Adrenal gland (tissue), 12 donors: ENCODE data around the gene SCP2. TPM values are rescaled to one million over a fixed set of nuclear protein-coding genes. Genes with fewer than 3 reads are reported as not detected.

Source experiments
- DNase-seq, 7 donors: peaks; one replicate each; pipeline ENCODE4 v3.0.0-alpha.2; 2019 to 2020
- H3K27ac ChIP-seq, 5 donors: fragments of 200-600 bp; sonication (generic) in 4 of 5; 1 replicate in 3 of 5; 2 replicates in 2 of 5; pipeline versions ENCODE4 v1.5.1 to v1.8.0; 2016 to 2020; ENCODE audit warnings: mild to moderate bottlenecking in 1 of 5
- H3K27me3 ChIP-seq: fragments of 200-600 bp; 2 replicates; pipeline ENCODE4 v1.8.0; 2021
- H3K36me3 ChIP-seq, 2 donors: fragments of 200-600 bp; replicated peaks in 1 of 2; 1 replicate in 1 of 2; 2 replicates in 1 of 2; pipeline versions ENCODE4 v1.5.1 to v1.8.0; 2018 to 2022
- H3K4me1 ChIP-seq, 2 donors: fragments of 200-600 bp; replicated peaks in 1 of 2; 1 replicate in 1 of 2; 2 replicates in 1 of 2; pipeline versions ENCODE4 v1.5.1 to v1.8.0; 2018 to 2021
- H3K4me3 ChIP-seq, 4 donors: fragments of 200-600 bp; sonication (generic) in 3 of 4; one replicate each; pipeline ENCODE4 v1.5.1; 2016 to 2018
- H3K9me3 ChIP-seq, 3 donors: fragments of 200-600 bp; sonication (generic) in 1 of 3; replicated peaks in 1 of 3; 1 replicate in 2 of 3; 2 replicates in 1 of 3; pipeline versions ENCODE4 v1.5.1 to v1.8.0; 2016 to 2021
- POLR2A ChIP-seq, 2 donors: fragments of 450-650 bp; IDR thresholded peaks; one replicate each; pipeline ENCODE4 v1.6.1; 2017; ENCODE audit warnings: antibody characterized with exemption in 2 of 2, mild to moderate bottlenecking in 2 of 2, moderate library complexity in 1 of 2
- WGBS, 4 donors: extraction: QIAGEN DNeasy Blood & Tissue Kit in 2 of 4; methylation state at CpG; one replicate each; pipeline versions ENCODE4 v1.1.5 to v1.1.7; 2013 to 2017; 5-methylcytosine and 5-hydroxymethylcytosine counted together
- intact Hi-C, 2 donors: fragments of 100-400 bp; cut with DNase I; formaldehyde crosslinking; loops; one replicate each; pipeline versions ENCODE4 v1.14.1 to v1.15.0; 2022 to 2023
- microRNA counts, 2 donors: library from miRNA; unstranded; fragments of <30 nt; microRNA quantifications; one replicate each; lab custom pipeline; 2016
- microRNA-seq, 3 donors: library from miRNA; unstranded; fragments of <30 nt; microRNA quantifications; one replicate each; pipeline ENCODE4, GENCODE V29; 2017 to 2020
- polyA plus RNA-seq, 3 donors: library from polyadenylated mRNA; stranded (reverse); fragments of 200-250 nt in 2 of 3; fragments of 350-450 nt in 1 of 3; fragmentation: Illumina TruSeq in 1 of 3; extraction: RNeasy Lipid Tissue Mini Kit (QIAGEN cat#74804) in 1 of 3; gene quantifications; one replicate each; pipeline ENCODE4 v1.2.3, GENCODE V29; 2013 to 2014
- small RNA-seq, 2 donors: library from RNA; depleted of rRNA; stranded (forward); fragments of <200 nt; gene quantifications; one replicate each; pipeline ENCODE3, GENCODE V24; 2016
- total RNA-seq, 9 donors: library from RNA; depleted of rRNA in 4 of 9; stranded (reverse); fragments of >200 nt in 4 of 9; fragments of 120-200 nt in 1 of 9; fragmentation: NEBNext Ultra II Directional in 1 of 9; extraction: Animal tissue kit (Norgen Biotek cat#: 25700) in 1 of 9; gene quantifications; one replicate each; pipeline versions ENCODE4 v1.1.0 to v1.2.4, GENCODE V29; 2013 to 2023
- TF ChIP-seq, protein P1 (sequence below), 6 experiments: fragments of 450-650 bp in 4 of 6; fragments of 200-600 bp in 2 of 6; sonication (generic) in 1 of 6; IDR thresholded peaks; 1 replicate in 5 of 6; 2 replicates in 1 of 6; pipeline versions ENCODE4 v1.5.1 to v1.8.0; 2016 to 2021; ENCODE audit warnings: antibody characterized with exemption in 6 of 6, mild to moderate bottlenecking in 2 of 6, moderate library complexity in 1 of 6
- donor health status: healthy with polysubstance abuse.
- donor health status: Bipolar disorder and iron deficiency.
- donor health status: DM: yes; HTN: yes; CAD: no.
- donor health status: DM: no; HTN: no; CAD: no.
- donor health status: DM: no; HTN: no; CAD: no.
- donor health status: DM: yes; HTN: yes; CAD: no.

SCP2 gene
- total and polyA plus RNA-seq, 12 donors: 114 to 256 (median 144) TPM

DNA sequence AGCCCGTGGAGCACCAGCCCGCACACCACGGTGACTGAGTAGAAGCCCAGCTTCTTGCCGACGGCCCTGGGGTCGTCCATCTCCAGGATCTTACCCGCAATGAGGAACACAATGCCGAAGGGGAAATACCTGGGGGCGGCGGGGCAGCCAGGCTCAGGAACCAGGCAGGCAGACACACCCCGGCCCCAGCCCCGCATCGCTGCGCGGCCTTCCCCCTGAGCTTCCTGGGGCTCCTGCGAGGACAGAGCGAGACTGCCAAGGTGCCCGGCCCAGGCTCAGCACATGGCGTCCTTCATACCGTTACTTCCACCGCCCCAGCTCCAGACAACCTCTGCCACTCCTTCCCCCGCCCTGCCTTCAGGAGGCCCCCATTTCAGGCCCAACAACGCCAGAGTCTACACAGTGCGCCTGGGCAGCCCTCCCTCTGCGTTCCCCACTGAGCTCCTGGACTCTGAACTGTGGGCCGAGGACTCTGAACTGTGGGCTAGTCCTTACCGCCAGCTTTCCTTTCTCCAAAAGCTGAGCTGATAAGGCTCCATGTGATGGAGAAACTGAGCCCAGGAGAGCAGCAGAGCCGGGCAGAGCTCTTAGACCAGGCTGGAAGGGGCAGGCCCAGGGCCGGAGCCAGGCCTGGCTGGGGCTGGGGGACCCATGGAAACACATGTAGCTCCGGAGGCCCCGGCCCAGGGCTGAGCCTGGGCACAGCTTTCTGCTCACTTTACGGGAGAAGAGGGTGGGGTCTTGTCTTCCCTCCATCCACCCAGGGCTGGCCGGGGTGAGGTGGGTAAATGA is 165.8 kb downstream of the SCP2 start:
- WGBS, 4 donors: 86 to 91% (median 90%) methylated on average over 14 to 33 of the region's 33 CpGs
- intact Hi-C loops: no loop called here
- no peak for DNase-seq

DNA sequence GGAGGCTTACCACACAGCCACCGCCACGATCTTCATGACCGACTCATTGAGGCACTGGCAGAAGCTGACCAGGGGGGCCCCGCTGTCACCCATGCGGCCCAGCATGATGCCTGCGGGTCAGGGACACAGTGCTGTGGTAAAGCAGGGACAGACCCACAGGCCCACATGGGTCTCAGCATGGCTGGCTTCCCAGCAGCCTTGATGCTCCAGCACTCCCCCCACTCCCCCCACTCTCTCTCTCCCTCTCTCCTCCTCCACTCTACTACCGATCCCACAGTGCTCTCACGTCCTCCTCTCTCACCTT is 166.3 kb downstream of the SCP2 start:
- Histone ChIP-seq H3K4me1 (no peaks in the 10 kb centered on the region), H3K9me3 (no peaks in the 10 kb centered on the region), H3K36me3 (no peaks in the 10 kb centered on the region), H3K27me3 (no peaks in the 10 kb centered on the region), H3K27ac (no peak overlapping the region), H3K4me3 (no peak overlapping the region)
- no peak for DNase-seq
- 86 to 93% (median 88%) methylated on average over 7 to 8 of the region's 8 CpGs for WGBS, 4 donors
- TF ChIP-seq, protein P1, sequence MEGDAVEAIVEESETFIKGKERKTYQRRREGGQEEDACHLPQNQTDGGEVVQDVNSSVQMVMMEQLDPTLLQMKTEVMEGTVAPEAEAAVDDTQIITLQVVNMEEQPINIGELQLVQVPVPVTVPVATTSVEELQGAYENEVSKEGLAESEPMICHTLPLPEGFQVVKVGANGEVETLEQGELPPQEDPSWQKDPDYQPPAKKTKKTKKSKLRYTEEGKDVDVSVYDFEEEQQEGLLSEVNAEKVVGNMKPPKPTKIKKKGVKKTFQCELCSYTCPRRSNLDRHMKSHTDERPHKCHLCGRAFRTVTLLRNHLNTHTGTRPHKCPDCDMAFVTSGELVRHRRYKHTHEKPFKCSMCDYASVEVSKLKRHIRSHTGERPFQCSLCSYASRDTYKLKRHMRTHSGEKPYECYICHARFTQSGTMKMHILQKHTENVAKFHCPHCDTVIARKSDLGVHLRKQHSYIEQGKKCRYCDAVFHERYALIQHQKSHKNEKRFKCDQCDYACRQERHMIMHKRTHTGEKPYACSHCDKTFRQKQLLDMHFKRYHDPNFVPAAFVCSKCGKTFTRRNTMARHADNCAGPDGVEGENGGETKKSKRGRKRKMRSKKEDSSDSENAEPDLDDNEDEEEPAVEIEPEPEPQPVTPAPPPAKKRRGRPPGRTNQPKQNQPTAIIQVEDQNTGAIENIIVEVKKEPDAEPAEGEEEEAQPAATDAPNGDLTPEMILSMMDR (IDR thresholded peaks at IDR 0.05): no peak
- TF ChIP-seq POLR2A (IDR thresholded peaks at IDR 0.05): no peak
- intact Hi-C loops: no loop called here

More for the DNA sequence above, 165.8 kb downstream of the SCP2 start:
- no peak overlapping the region for H3K27ac ChIP-seq
- TF ChIP-seq, protein P1 (IDR thresholded peaks at IDR 0.05): no peak
- no peak for TF ChIP-seq POLR2A (IDR thresholded peaks at IDR 0.05)
- H3K36me3 ChIP-seq: no peaks in the 10 kb centered on the region
- no peaks in the 10 kb centered on the region for H3K27me3 ChIP-seq
- no peaks in the 10 kb centered on the region for H3K9me3 ChIP-seq
- H3K4me3 ChIP-seq: no peak overlapping the region
- no peaks in the 10 kb centered on the region for H3K4me1 ChIP-seq

DNA sequence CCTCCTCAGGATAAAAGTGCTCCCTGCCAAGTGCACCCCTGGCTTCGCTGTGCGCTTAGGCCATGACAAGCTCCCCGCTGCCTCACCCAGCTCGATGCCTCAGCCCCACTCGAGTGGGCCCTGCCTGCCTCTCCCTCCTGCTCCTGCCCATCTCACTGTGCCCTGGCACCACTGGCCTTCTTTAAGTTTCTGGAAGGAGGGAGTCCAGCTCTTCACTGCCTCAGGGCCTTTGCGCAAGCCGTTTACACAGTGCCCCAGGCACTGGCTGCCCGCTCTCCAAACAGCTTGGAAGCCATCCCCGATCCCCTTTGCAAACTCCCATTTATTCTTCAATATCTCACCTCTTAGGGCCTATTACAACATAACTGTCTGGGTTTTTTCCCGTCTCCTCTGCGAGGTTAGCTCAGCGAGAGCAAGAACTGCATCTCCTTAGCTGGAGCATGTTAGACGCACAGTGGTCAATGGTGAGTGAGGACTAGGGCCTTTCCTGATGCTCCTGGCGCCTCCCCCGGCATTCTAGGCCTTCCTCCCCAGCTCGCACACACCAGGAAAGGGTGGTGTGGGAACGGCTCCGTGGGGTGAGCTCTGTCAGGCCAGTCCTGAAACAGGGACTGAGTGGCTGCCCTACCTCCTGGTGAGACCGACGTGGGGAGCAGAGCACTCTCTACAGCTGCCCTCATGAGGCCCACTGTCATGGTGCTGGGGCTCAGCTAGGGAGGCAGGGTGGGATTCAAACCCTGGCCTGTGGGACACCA is 166.9 kb downstream of the SCP2 start:
- intact Hi-C loops: no loop called here
- H3K27ac ChIP-seq: no peak overlapping the region
- TF ChIP-seq, protein P1 (IDR thresholded peaks at IDR 0.05): no peak
- no peak for TF ChIP-seq POLR2A (IDR thresholded peaks at IDR 0.05)
- H3K4me1 ChIP-seq: no peaks in the 10 kb centered on the region
- WGBS, 4 donors: 91 to 93% (median 91%) methylated on average over 15 to 20 of the region's 20 CpGs
- no peaks in the 10 kb centered on the region for H3K36me3 ChIP-seq
- no peaks in the 10 kb centered on the region for H3K27me3 ChIP-seq
- no peak for DNase-seq
- no peak overlapping the region for H3K4me3 ChIP-seq
- no peaks in the 10 kb centered on the region for H3K9me3 ChIP-seq

DNA sequence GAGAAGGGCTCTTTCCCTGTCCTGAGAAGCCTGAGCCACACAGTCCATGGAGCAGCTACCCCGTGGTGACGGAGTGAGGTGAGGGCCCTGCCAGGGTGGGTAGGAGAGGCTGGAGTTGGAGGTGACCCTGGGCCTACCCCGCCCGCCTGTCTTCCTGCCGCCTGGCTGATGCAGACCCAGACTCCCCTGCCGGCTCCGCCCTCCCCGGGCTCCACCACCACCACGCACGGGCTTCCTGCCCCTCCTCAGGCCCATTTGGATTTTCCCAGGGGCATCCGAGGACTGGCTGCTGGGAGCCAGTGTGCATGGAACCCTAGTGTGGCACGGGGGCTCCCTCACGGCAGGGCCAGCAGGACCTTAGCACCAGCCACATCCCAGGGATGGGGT is 167.4 kb downstream of the SCP2 start:
- H3K27ac ChIP-seq: no peak overlapping the region
- H3K9me3 ChIP-seq: no peaks in the 10 kb centered on the region
- no peaks in the 10 kb centered on the region for H3K27me3 ChIP-seq
- TF ChIP-seq, protein P1 (IDR thresholded peaks at IDR 0.05): no peak
- TF ChIP-seq POLR2A (IDR thresholded peaks at IDR 0.05): no peak
- H3K4me3 ChIP-seq: no peak overlapping the region
- intact Hi-C loops: no loop called here
- no peaks in the 10 kb centered on the region for H3K36me3 ChIP-seq
- no peaks in the 10 kb centered on the region for H3K4me1 ChIP-seq
- DNase-seq: no peak
- 50 to 77% (median 71%) methylated on average over 2 to 13 of the region's 13 CpGs for WGBS, 4 donors

MicroRNA genes within 50 kb of the gene (microRNA counts, 767-probe panel; counts per million panel counts)
- microRNA hsa-miR-1273f (lab: Ali Mortazavi, UCI): 0 counts per million in 2 donors
- 0 counts per million in 2 donors for microRNA hsa-miR-1273g-5p (lab: Ali Mortazavi, UCI)

Small RNA genes within 50 kb of the gene (microRNA-seq; reads per million reads assigned to microRNA genes)
- 0 reads per million in 3 donors for gene MIR1273F
- gene MIR1273G: 0 reads per million in 3 donors
- 0 reads per million in 3 donors for gene MIR5095

Small RNA genes within 50 kb of the gene (small RNA-seq; reads per million reads assigned to genes)
- gene AC099677.1 (0 reads per million in 2 donors), gene AC099677.2 (0 reads per million in 2 donors), gene HIGD1AP11 (0 reads per million in 2 donors), gene MIR1273F (0 reads per million in 2 donors), gene MIR1273G (0 reads per million in 2 donors), gene MIR5095 (0 reads per million in 2 donors)

Other genes with a start within 250 kb of the SCP2 start
- gene COA7, start 228.9 kb upstream of the SCP2 start, total RNA-seq: 10 to 100 TPM in 7 of 9 donors, 1 to 10 TPM in 2; 8.1 to 34.5 (median 13.4) TPM
- 10 to 100 TPM in 1 of 3 donors, 1 to 10 TPM in 2; 3.1 to 18.0 (median 4.3) TPM for gene COA7, start 228.9 kb upstream of the SCP2 start, polyA plus RNA-seq
- gene ZYG11B, start 200.8 kb upstream of the SCP2 start, total RNA-seq: 10 to 100 TPM; 32.6 to 63.5 (median 40.6) TPM
- gene ZYG11B, start 200.8 kb upstream of the SCP2 start, polyA plus RNA-seq: 10 to 100 TPM in 2 of 3 donors, 1 to 10 TPM in 1; 4.5 to 22.4 (median 11.7) TPM
- under 1 TPM in 3 of 9 donors, not detected in 6; 0.06 to 0.07 (median 0.07) TPM for gene ZYG11A, start 84.5 kb upstream of the SCP2 start, total RNA-seq
- gene ZYG11A, start 84.5 kb upstream of the SCP2 start, polyA plus RNA-seq: not detected
- 100 to 1,000 TPM in 7 of 9 donors, 10 to 100 TPM in 2; 65.1 to 289 (median 119) TPM for gene ECHDC2, start 5.5 kb upstream of the SCP2 start, total RNA-seq
- 100 to 1,000 TPM in 2 of 3 donors, 10 to 100 TPM in 1; 92.2 to 383 (median 345) TPM for gene ECHDC2, start 5.5 kb upstream of the SCP2 start, polyA plus RNA-seq
- gene PODN, start 134.9 kb downstream of the SCP2 start, total RNA-seq: 10 to 100 TPM in 6 of 9 donors, 1 to 10 TPM in 2, under 1 TPM in 1; 0.78 to 22.7 (median 13.3) TPM
- gene PODN, start 134.9 kb downstream of the SCP2 start, polyA plus RNA-seq: 10 to 100 TPM in 2 of 3 donors, 1 to 10 TPM in 1; 6.4 to 45.4 (median 22.0) TPM
- 1 to 10 TPM in 1 of 9 donors, under 1 TPM in 1, not detected in 7; 0.17 to 1.6 TPM for gene SLC1A7, start 215.4 kb downstream of the SCP2 start, total RNA-seq
- gene SLC1A7, start 215.4 kb downstream of the SCP2 start, polyA plus RNA-seq: under 1 TPM; 0.05 to 0.30 (median 0.16) TPM